Mammary epithelial cell (primary cell): ENCODE measurements around the gene KCNT1.

Experiments
- EZH2 ChIP-seq: IDR thresholded peaks from 2 replicates; pipeline ENCODE4 v1.6.1; 2012; ENCODE audit warnings: low read length, inconsistent platforms, borderline replicate concordance
- TF ChIP-seq, protein P1 (sequence below), 2 donors: IDR thresholded peaks in 1 of 2; conservative IDR thresholded peaks in 1 of 2; 2 replicates each; pipeline ENCODE4 v1.5.1; 2011 to 2012; ENCODE audit warnings: inconsistent platforms in 2 of 2, low read length in 2 of 2, mild to moderate bottlenecking in 2 of 2, control low read depth in 1 of 2, low read depth in 1 of 2; ENCODE audit not compliant: insufficient read depth in 1 of 2; ENCODE audit errors: extremely low read depth in 1 of 2

DNA sequence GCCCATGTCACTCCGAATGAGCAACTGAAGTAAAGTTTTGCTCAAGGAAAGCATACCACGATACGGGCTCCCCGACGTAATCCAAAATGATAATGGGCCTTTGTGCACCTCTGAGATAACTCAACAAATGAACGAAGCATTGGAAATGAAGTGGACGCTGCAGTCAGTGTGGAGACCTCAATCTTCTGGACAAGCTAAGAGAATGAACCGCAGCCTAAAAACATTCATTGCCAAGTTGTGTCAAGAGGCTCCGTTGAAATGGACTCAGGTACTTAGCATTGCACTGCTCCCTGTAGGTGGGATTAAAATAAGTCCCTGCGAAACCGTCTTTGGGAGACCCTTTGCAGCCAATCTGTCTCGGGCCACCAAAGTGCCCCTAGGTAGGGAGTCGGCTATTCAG is 42.7 kb upstream of the KCNT1 start:
- TF ChIP-seq, protein P1, sequence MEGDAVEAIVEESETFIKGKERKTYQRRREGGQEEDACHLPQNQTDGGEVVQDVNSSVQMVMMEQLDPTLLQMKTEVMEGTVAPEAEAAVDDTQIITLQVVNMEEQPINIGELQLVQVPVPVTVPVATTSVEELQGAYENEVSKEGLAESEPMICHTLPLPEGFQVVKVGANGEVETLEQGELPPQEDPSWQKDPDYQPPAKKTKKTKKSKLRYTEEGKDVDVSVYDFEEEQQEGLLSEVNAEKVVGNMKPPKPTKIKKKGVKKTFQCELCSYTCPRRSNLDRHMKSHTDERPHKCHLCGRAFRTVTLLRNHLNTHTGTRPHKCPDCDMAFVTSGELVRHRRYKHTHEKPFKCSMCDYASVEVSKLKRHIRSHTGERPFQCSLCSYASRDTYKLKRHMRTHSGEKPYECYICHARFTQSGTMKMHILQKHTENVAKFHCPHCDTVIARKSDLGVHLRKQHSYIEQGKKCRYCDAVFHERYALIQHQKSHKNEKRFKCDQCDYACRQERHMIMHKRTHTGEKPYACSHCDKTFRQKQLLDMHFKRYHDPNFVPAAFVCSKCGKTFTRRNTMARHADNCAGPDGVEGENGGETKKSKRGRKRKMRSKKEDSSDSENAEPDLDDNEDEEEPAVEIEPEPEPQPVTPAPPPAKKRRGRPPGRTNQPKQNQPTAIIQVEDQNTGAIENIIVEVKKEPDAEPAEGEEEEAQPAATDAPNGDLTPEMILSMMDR (conservative IDR thresholded peaks at IDR 0.05 in 1 of 2, IDR thresholded peaks at IDR 0.05 in 1 of 2; ENCODE audit: extremely low read depth in 1 of 2, insufficient read depth in 1 of 2, low read depth in 1 of 2, low read length in 2 of 2), result no peak
- TF ChIP-seq EZH2, result no peak
